OCI-LY7 (cell line): Measurements from ENCODE around the gene ARHGAP26. TPM values are rescaled to one million over a fixed set of nuclear protein-coding genes. Genes with fewer than 3 reads are reported as not detected.

ENCODE experiments used
- BruUV-seq: library from RNA; stranded (reverse); fragments of 400-500 nt; replicated peaks from 2 replicates; lab custom pipeline; 2021; lab: Mats Ljungman, UMichigan
- CTCF ChIA-PET: fragments of 300-600 bp; sonication (Branson Sonifier 250); formaldehyde crosslinking; loops from one replicate; lab custom pipeline; 2022; ENCODE audit warnings: antibody characterized with exemption; ENCODE audit not compliant: unreplicated experiment; lab: Charles Lee
- POLR2A ChIA-PET: fragments of 300-600 bp; sonication (Branson Sonifier 250); formaldehyde crosslinking; loops from one replicate; lab custom pipeline; 2022; ENCODE audit warnings: antibody characterized with exemption; lab: Charles Lee
- DNase-seq: peaks from one replicate; pipeline ENCODE4 v3.0.0-alpha.2; 2015; ENCODE audit warnings: low spot score
- H2AFZ ChIP-seq: fragments of 200-600 bp; sonication (generic), shearing (Covaris generic); 2 replicates; pipeline ENCODE4 v1.6.1; 2014; ENCODE audit warnings: mild to moderate bottlenecking, antibody characterized with exemption, low read length, moderate library complexity
- H3K27ac ChIP-seq: fragments of 200-600 bp; sonication (generic); 2 replicates; pipeline ENCODE4 v1.5.1; 2014; ENCODE audit warnings: mixed run types, low read depth, mild to moderate bottlenecking, moderate library complexity, low read length, inconsistent platforms; ENCODE audit not compliant: poor library complexity, severe bottlenecking
- H3K36me3 ChIP-seq: fragments of 200-600 bp; sonication (generic); 2 replicates; pipeline ENCODE4 v1.6.1; 2014; ENCODE audit warnings: mild to moderate bottlenecking, antibody characterized with exemption, low read length, moderate library complexity, mixed read lengths; ENCODE audit not compliant: insufficient read depth
- H3K4me1 ChIP-seq: fragments of 200-600 bp; sonication (generic); 2 replicates; pipeline ENCODE4 v1.5.1; 2014; ENCODE audit warnings: mild to moderate bottlenecking, low read length; ENCODE audit not compliant: insufficient read depth, poor library complexity, severe bottlenecking
- H3K4me2 ChIP-seq: fragments of 200-600 bp; sonication (generic); 2 replicates; pipeline ENCODE4 v1.6.1; 2014; ENCODE audit warnings: mild to moderate bottlenecking, low read length
- H3K4me3 ChIP-seq: fragments of 200-600 bp; sonication (generic); 2 replicates; pipeline ENCODE4 v1.5.1; 2014; ENCODE audit warnings: mild to moderate bottlenecking, low read depth, low read length; ENCODE audit not compliant: poor library complexity, severe bottlenecking
- H3K79me2 ChIP-seq: fragments of 200-600 bp; sonication (generic); 2 replicates; pipeline ENCODE4 v1.6.1; 2016; ENCODE audit warnings: low read depth, mild to moderate bottlenecking, low read length, moderate library complexity, mixed read lengths; ENCODE audit not compliant: insufficient read depth
- H3K9me2 ChIP-seq: fragments of 200-600 bp; sonication (generic); 2 replicates; pipeline ENCODE4 v1.6.1; 2016; ENCODE audit warnings: mild to moderate bottlenecking, low read length, mixed read lengths; ENCODE audit not compliant: insufficient read depth
- H3K9me3 ChIP-seq: fragments of 200-600 bp; sonication (generic); 2 replicates; pipeline ENCODE4 v1.6.1; 2014; ENCODE audit warnings: mild to moderate bottlenecking, mixed run types, low read length, mixed read lengths
- H4K20me1 ChIP-seq: fragments of 200-600 bp; sonication (generic); 2 replicates; pipeline ENCODE4 v1.6.1; 2014; ENCODE audit warnings: mild to moderate bottlenecking, antibody characterized with exemption, low read length, moderate library complexity, mixed read lengths; ENCODE audit not compliant: insufficient read depth
- EZH2phosphoT487 ChIP-seq: fragments of 200-600 bp; sonication (generic); IDR thresholded peaks from 2 replicates; pipeline ENCODE4 v1.6.1; 2018; ENCODE audit warnings: low read depth, borderline replicate concordance, mild to moderate bottlenecking, mixed run types, antibody characterized with exemption, low read length, moderate library complexity, mixed read lengths
- intact Hi-C: fragments of 100-400 bp; cut with micrococcal nuclease; formaldehyde crosslinking; loops from one replicate; pipeline ENCODE4 v1.10.0; 2022; ENCODE audit not compliant: unreplicated experiment
- total RNA-seq, 2 experiments: library from RNA; depleted of rRNA in 1 of 2; stranded (reverse); fragments of >200 nt in 1 of 2; shearing (Covaris generic) in 1 of 2; gene quantifications; 2 replicates each; pipeline ENCODE4 v1.2.3, GENCODE V29; 2014 to 2022
- TF ChIP-seq, protein P1 (sequence below): fragments of 200-600 bp; sonication (generic); conservative IDR thresholded peaks from 2 replicates; pipeline ENCODE4 v1.5.1; 2014; ENCODE audit warnings: mild to moderate bottlenecking, antibody characterized with exemption, low read length, moderate library complexity, mixed read lengths

The ARHGAP26 gene
- total RNA-seq, 2 experiments from 2014 or later = 7.0 to 19.1 TPM

- TF ChIP-seq EZH2phosphoT487 = no peak
- TF ChIP-seq, protein P1, sequence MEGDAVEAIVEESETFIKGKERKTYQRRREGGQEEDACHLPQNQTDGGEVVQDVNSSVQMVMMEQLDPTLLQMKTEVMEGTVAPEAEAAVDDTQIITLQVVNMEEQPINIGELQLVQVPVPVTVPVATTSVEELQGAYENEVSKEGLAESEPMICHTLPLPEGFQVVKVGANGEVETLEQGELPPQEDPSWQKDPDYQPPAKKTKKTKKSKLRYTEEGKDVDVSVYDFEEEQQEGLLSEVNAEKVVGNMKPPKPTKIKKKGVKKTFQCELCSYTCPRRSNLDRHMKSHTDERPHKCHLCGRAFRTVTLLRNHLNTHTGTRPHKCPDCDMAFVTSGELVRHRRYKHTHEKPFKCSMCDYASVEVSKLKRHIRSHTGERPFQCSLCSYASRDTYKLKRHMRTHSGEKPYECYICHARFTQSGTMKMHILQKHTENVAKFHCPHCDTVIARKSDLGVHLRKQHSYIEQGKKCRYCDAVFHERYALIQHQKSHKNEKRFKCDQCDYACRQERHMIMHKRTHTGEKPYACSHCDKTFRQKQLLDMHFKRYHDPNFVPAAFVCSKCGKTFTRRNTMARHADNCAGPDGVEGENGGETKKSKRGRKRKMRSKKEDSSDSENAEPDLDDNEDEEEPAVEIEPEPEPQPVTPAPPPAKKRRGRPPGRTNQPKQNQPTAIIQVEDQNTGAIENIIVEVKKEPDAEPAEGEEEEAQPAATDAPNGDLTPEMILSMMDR = no peak
- no peak overlapping the region for H3K4me3 ChIP-seq
- no peak for DNase-seq
- no peak overlapping the region for H3K27ac ChIP-seq
- peaks cover 11% of the 10 kb centered on the region for H3K4me1 ChIP-seq
- ChIA-PET CTCF (no interaction called here), POLR2A (interaction anchor here (0.6 to 0.9 kb wide), 2 partner anchors 109 to 970 kb away, joined by 3 to 5 read pairs; no protein-coding TSS in a partner anchor)
- H3K9me2 ChIP-seq = no peaks in the 10 kb centered on the region
- no peak overlapping the region for H3K4me2 ChIP-seq
- no peaks in the 10 kb centered on the region for H4K20me1 ChIP-seq
- no peaks in the 10 kb centered on the region for H3K9me3 ChIP-seq
- BruUV-seq = no TSS peak
- H2AFZ ChIP-seq = no peak overlapping the region
- H3K36me3 ChIP-seq = no peaks in the 10 kb centered on the region
- no peaks in the 10 kb centered on the region for H3K79me2 ChIP-seq
- intact Hi-C loops = no loop called here
Observed at GRCh38 chr5:143056339-143056704, 286.1 kb downstream of the ARHGAP26 start.

DNA sequence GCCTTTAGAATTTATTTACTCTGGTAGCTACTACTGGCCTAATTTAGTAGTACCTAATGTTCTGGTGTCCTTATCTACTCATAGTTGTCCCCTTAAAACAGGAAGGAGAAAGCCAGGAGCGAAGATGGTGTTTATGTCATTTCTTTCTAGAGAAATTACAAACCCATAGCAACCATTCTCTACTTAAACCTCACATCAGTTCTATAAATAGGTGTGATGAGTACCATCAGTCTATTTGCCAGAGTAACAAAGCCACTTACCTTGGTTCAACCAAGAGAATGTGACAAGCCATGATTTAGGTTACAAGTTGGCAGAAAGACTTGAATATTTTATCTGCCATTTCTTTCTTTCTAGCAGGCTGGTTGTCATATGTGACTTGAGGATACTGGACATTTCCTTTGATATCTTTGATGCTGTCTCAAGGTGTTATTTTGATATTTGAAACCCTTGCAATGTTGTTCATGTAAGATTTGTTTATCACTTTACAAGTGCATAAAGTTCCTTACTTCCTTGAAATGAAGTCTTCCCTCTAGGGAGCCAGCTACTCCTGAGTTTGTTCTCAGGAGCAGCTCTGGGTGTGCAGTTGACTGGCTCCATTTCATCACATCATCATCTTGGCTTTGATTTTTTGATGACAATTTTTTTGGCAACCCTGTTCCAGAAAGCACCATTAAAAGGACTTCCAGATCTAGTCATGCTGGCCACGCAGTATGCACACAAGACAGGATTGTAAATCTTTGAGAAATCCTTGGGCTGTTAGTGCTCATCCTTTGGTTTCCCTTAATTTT is 286.8 kb downstream of the ARHGAP26 start:
- Histone ChIP-seq H3K4me2 (0 out of 2 replicates have a peak overlapping the region, but pooled peaks have one; percentile 4), H3K36me3 (no peaks in the 10 kb centered on the region), H3K79me2 (no peaks in the 10 kb centered on the region), H3K4me3 (no peak overlapping the region), H4K20me1 (no peaks in the 10 kb centered on the region), H2AFZ (no peak overlapping the region), H3K9me2 (no peaks in the 10 kb centered on the region), H3K9me3 (no peaks in the 10 kb centered on the region), H3K4me1 (peaks cover 11% of the 10 kb centered on the region), H3K27ac (no peak overlapping the region)
- DNase-seq = no peak
- BruUV-seq = no TSS peak
- CTCF ChIA-PET = no interaction called here
- POLR2A ChIA-PET = interaction anchor here (0.5 kb wide), 1 partner anchor 762 kb away, joined by 3 read pairs; no protein-coding TSS in a partner anchor
- TF ChIP-seq EZH2phosphoT487 = no peak
- TF ChIP-seq, protein P1 = no peak
- intact Hi-C loops = no loop called here

DNA sequence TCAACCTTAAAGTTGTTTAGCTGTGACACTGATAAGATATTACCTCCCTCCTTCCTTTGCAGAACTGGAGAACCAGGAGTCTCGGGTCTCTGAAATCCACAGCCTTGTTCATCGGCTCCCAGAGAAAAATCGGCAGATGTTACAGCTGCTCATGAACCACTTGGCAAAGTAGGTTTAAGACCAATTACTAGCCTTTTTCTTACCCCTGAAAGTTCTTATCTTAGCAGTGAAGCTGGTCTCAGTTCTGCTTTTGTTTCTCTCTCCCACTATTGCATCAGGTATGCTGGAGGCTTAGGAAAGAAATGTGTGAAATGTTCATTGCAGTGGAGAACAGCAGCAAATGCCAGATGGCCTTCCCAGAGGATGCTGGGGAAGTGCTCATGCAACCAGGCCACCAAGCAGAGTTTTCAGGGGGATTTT is 287.4 kb downstream of the ARHGAP26 start:
- no peak overlapping the region for H2AFZ ChIP-seq
- POLR2A ChIA-PET = interaction anchor here (0.5 kb wide), 1 partner anchor 762 kb away, joined by 3 read pairs; no protein-coding TSS in a partner anchor

More for the DNA sequence above, 287.4 kb downstream of the ARHGAP26 start:
- intact Hi-C loops = no loop called here
- Histone ChIP-seq H3K9me3 (no peaks in the 10 kb centered on the region), H3K4me1 (peaks cover 11% of the 10 kb centered on the region), H3K9me2 (no peaks in the 10 kb centered on the region), H3K36me3 (no peaks in the 10 kb centered on the region), H3K4me2 (0 out of 2 replicates have a peak overlapping the region, but pooled peaks have one; percentile 9), H4K20me1 (no peaks in the 10 kb centered on the region), H3K27ac (no peak overlapping the region), H3K4me3 (no peak overlapping the region), H3K79me2 (no peaks in the 10 kb centered on the region)
- CTCF ChIA-PET = no interaction called here
- DNase-seq = peak; percentile 21
- no TSS peak for BruUV-seq
- TF ChIP-seq, protein P1 = no peak
- TF ChIP-seq EZH2phosphoT487 = no peak
